ENCODE measurements around the gene CLK1. TPM values are rescaled to one million over a fixed set of nuclear protein-coding genes. Genes with fewer than 3 reads are reported as not detected.
"Not testable (repeated sequence)": the region's sequence is repeated elsewhere in the genome, so short reads cannot be mapped to it uniquely, and the experiment has no call there.

The CLK1 gene
- total RNA-seq, 1 donor from 2014 or later, result 99.2 TPM

DNA sequence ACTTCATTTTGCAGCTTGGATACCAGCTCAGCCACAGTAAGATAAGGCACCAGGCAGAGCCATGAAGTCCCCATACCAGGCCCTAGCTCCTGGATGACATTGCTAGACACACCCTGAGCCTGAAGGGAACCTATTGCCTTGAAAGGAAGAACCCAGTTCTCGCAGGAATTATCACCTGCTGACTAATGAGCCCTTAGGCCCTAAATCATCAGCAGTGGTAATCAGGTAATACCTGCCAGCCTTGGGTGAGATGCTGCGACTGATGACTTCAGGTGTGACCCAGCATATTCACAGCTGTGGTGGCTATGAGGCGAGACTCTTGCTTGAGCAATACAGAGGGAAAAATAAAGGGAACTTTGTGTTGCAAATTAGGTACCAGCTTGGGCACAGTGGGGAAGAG, 24.9 kb downstream of the CLK1 start:
- no peaks in the 10 kb centered on the region for H3K36me3 ChIP-seq (ENCODE audit: control insufficient read depth in 3 of 3, insufficient read depth in 3 of 3, low read length in 3 of 3)
- H3K27me3 ChIP-seq (ENCODE audit: control insufficient read depth in 3 of 3, insufficient read depth in 3 of 3, low read length in 3 of 3), result no peaks in the 10 kb centered on the region
- no peak overlapping the region for H3K9ac ChIP-seq (ENCODE audit: low read depth in 1 of 3, low read length in 3 of 3)
- H3K27ac ChIP-seq (ENCODE audit: low read depth, low read length), result no peak overlapping the region
- H3K4me1 ChIP-seq (ENCODE audit: control insufficient read depth in 3 of 3, insufficient read depth in 3 of 3, low read length in 3 of 3), result no peaks in the 10 kb centered on the region
- H3K9me3 ChIP-seq (ENCODE audit: control insufficient read depth in 3 of 3, low read length in 3 of 3), result peaks cover 0 to 5% (median 0%) of the 10 kb centered on the region in 3 donors
- H3K4me3 ChIP-seq (ENCODE audit: low read length in 3 of 3), result no peak overlapping the region

DNA sequence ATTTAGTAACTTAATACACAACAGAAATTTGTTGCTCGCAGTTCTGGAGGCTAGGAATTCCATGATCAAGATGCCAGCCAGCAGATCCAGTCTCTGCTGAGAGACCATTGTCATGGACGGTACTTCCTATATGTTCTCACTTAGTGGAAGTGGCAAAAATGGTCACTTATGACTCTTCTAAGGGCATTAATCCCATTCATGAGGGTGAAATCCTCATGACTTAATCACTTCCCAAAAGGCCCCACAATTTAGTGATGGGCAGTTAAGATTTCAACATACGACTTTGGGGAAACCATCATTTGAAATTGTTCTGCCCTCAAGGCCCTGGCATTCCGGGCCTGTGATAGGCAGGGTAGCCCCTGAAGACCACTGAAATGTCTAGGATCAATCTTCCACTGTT, 29.8 kb downstream of the CLK1 start:
- H3K9ac ChIP-seq (ENCODE audit: low read depth in 1 of 3, low read length in 3 of 3), result no peak overlapping the region
- no peaks in the 10 kb centered on the region for H3K27me3 ChIP-seq (ENCODE audit: control insufficient read depth in 3 of 3, insufficient read depth in 3 of 3, low read length in 3 of 3)
- H3K4me3 ChIP-seq (ENCODE audit: low read length in 3 of 3), result no peak overlapping the region
- H3K36me3 ChIP-seq (ENCODE audit: control insufficient read depth in 3 of 3, insufficient read depth in 3 of 3, low read length in 3 of 3), result no peaks in the 10 kb centered on the region
- H3K4me1 ChIP-seq (ENCODE audit: control insufficient read depth in 3 of 3, insufficient read depth in 3 of 3, low read length in 3 of 3), result no peaks in the 10 kb centered on the region
- no peak overlapping the region for H3K27ac ChIP-seq (ENCODE audit: low read depth, low read length)
- peaks cover 0 to 5% (median 0%) of the 10 kb centered on the region in 3 donors for H3K9me3 ChIP-seq (ENCODE audit: control insufficient read depth in 3 of 3, low read length in 3 of 3)

DNA sequence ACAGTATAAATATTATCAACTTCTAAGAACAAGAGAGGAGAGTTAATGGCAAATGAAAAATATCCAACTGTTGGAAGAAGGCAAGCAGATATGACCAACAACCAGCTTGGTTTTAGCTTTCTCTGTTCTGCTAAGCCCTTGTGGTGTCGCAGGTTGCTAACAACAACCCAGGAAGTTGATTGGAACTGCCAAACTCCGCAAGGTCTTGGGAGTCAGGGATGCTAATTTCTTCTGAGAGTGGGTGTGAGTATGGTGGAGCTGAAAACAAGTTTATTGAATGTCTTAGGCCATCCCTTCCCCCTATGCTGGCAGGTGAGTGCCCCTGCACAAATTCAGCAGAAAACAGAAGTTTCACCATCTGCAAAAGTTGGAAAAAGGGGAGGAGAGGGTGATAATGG, 35.2 kb downstream of the CLK1 start:
- H3K27ac ChIP-seq (ENCODE audit: low read depth, low read length), result no peak overlapping the region

DNA sequence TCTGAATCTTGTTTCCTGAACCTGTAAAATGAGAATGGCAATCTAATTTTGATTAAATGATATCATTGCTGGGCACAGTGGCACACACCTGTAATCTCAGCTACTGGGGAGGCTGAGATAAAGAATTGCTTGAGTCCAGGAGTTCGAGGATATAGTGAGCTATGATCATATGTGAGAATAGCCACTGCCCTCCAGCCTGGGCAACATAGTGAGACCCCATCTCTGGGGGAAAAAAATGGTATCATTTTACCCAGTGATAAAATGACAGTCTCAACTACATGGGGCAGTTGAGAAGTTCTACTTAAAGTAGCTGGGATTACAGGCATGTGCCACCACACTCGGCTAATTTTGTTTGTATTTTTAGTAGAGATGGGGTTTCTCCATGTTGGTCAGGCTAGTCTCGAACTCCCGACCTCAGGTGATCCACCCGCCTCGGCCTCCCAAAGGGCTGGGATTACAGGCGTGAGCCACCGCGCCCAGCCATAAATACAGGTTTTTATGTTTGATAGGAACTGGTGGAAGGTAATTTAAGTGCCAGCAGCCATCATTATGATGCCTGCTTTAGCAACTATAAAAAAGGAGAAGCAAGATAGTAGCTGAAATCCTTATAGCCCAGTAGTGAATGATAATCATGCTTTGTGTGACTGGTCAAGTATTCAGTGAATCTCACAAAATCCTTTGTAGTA, 35.7 kb downstream of the CLK1 start:
- H3K9me3 ChIP-seq (ENCODE audit: control insufficient read depth in 3 of 3, low read length in 3 of 3), result no peaks in the 10 kb centered on the region
- no peak overlapping the region for H3K27ac ChIP-seq (ENCODE audit: low read depth, low read length)
- H3K36me3 ChIP-seq (ENCODE audit: control insufficient read depth in 3 of 3, insufficient read depth in 3 of 3, low read length in 3 of 3), result peaks cover 0 to 4% (median 0%) of the 10 kb centered on the region in 3 donors
- peaks cover 0 to 4% (median 0%) of the 10 kb centered on the region in 3 donors for H3K4me1 ChIP-seq (ENCODE audit: control insufficient read depth in 3 of 3, insufficient read depth in 3 of 3, low read length in 3 of 3)
- no peak overlapping the region for H3K9ac ChIP-seq (ENCODE audit: low read depth in 1 of 3, low read length in 3 of 3)
- H3K27me3 ChIP-seq (ENCODE audit: control insufficient read depth in 3 of 3, insufficient read depth in 3 of 3, low read length in 3 of 3), result no peaks in the 10 kb centered on the region
- H3K4me3 ChIP-seq (ENCODE audit: low read length in 3 of 3), result no peak overlapping the region

More for the DNA sequence above, 35.2 kb downstream of the CLK1 start:
- Histone ChIP-seq H3K27me3 (ENCODE audit: control insufficient read depth in 3 of 3, insufficient read depth in 3 of 3, low read length in 3 of 3) (no peaks in the 10 kb centered on the region), H3K9me3 (ENCODE audit: control insufficient read depth in 3 of 3, low read length in 3 of 3) (no peaks in the 10 kb centered on the region), H3K4me1 (ENCODE audit: control insufficient read depth in 3 of 3, insufficient read depth in 3 of 3, low read length in 3 of 3) (peaks cover 0 to 4% (median 0%) of the 10 kb centered on the region in 3 donors), H3K4me3 (ENCODE audit: low read length in 3 of 3) (no peak overlapping the region), H3K36me3 (ENCODE audit: control insufficient read depth in 3 of 3, insufficient read depth in 3 of 3, low read length in 3 of 3) (no peaks in the 10 kb centered on the region), H3K9ac (ENCODE audit: low read depth in 1 of 3, low read length in 3 of 3) (no peak overlapping the region)

DNA sequence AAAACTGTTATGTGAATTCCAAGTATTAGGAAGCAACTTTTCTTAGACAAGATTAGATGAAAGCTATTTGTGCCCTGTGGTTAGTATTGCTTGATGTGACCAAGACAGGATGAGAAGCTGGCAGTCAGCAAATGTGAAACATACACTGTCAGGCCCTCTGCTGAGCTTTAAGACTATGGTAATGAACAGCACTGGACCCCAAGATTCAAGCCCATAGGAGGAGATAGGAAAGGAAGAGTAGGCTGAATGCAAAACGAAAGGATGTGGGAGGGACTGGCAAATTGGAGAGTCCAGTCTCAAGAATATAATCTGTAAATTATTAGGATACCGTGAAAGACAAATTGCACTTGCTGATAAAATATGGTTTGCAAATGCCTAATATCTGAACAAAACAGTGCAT, 36.4 kb downstream of the CLK1 start:
- H3K36me3 ChIP-seq (ENCODE audit: control insufficient read depth in 3 of 3, insufficient read depth in 3 of 3, low read length in 3 of 3), result peaks cover 0 to 4% (median 0%) of the 10 kb centered on the region in 3 donors
- no peak overlapping the region for H3K4me3 ChIP-seq (ENCODE audit: low read length in 3 of 3)
- H3K4me1 ChIP-seq (ENCODE audit: control insufficient read depth in 3 of 3, insufficient read depth in 3 of 3, low read length in 3 of 3), result peaks cover 0 to 4% (median 0%) of the 10 kb centered on the region in 3 donors

DNA sequence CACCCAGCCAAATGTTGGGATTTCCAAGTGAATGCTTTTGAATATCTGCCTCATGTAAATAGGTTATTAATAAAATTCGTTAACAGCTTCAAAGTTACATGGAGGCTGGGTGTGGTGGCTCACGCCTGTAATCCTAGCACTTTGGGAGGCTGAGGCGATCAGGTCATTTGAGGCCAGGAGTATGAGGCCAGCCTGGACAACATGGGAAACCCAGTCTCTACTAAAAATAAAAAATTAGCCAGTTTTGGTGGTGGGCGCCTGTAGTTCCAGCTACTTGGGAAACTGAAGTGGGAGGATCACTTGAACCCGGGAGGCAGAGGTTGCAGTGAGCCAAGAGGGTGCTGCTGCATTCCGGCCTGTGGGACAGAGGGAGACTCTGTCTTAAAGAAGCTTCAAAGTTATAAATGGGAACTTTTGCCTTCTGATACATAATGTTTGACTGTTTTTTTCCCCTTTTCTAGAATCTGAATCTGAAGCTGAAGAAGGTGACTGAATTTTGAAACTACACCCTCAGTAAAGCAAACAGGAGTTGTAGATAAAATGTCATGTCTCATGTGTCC, 42.7 kb downstream of the CLK1 start:
- no peak overlapping the region for H3K4me3 ChIP-seq (ENCODE audit: low read length in 3 of 3)
- H3K9ac ChIP-seq (ENCODE audit: low read depth in 1 of 3, low read length in 3 of 3), result no peak overlapping the region
- no peaks in the 10 kb centered on the region for H3K4me1 ChIP-seq (ENCODE audit: control insufficient read depth in 3 of 3, insufficient read depth in 3 of 3, low read length in 3 of 3)
- peaks cover 35 to 52% (median 48%) of the 10 kb centered on the region in 3 donors for H3K36me3 ChIP-seq (ENCODE audit: control insufficient read depth in 3 of 3, insufficient read depth in 3 of 3, low read length in 3 of 3)
- H3K9me3 ChIP-seq (ENCODE audit: control insufficient read depth in 3 of 3, low read length in 3 of 3), result no peaks in the 10 kb centered on the region
- H3K27ac ChIP-seq (ENCODE audit: low read depth, low read length), result no peak overlapping the region
- H3K27me3 ChIP-seq (ENCODE audit: control insufficient read depth in 3 of 3, insufficient read depth in 3 of 3, low read length in 3 of 3), result no peaks in the 10 kb centered on the region

More for the DNA sequence above, 36.4 kb downstream of the CLK1 start:
- Histone ChIP-seq H3K27me3 (ENCODE audit: control insufficient read depth in 3 of 3, insufficient read depth in 3 of 3, low read length in 3 of 3) (no peaks in the 10 kb centered on the region), H3K27ac (ENCODE audit: low read depth, low read length) (no peak overlapping the region), H3K9ac (ENCODE audit: low read depth in 1 of 3, low read length in 3 of 3) (no peak overlapping the region), H3K9me3 (ENCODE audit: control insufficient read depth in 3 of 3, low read length in 3 of 3) (no peaks in the 10 kb centered on the region)

DNA sequence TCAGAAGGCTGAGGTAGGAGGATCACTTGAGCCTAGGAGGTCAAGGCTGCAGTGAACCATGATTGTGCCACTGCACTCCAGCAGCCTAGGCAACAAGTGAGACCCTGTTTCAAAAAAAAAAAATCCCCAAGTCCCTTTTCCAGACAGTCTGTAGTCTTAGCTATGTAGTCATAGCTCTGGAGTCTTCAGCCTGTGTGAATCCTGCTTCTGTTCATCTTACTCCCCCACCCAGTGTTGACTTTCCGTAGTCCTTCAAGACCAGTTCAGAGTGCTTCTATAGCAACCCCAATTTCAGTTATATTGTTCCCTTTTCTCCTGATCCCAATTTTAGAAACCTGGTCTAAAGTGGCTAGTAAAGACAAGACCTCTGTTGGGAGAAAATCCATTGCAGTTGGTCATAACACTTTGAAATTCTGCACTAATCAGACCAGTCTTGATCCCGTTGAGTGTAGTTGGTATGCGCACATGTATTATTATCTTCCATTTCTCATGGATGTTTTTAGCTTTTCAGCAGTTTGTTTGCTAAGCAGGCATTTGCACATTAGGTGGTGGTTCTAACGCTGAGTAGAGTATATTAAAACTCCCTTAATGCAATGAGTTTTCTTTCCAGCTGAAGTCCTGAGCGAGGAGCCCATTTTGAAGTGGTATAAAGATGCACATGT, 43.8 kb downstream of the CLK1 start:
- Histone ChIP-seq H3K4me1 (ENCODE audit: control insufficient read depth in 3 of 3, insufficient read depth in 3 of 3, low read length in 3 of 3) (no peaks in the 10 kb centered on the region), H3K4me3 (ENCODE audit: low read length in 3 of 3) (no peak overlapping the region), H3K27ac (ENCODE audit: low read depth, low read length) (no peak overlapping the region), H3K36me3 (ENCODE audit: control insufficient read depth in 3 of 3, insufficient read depth in 3 of 3, low read length in 3 of 3) (peaks cover 44 to 63% (median 58%) of the 10 kb centered on the region in 3 donors), H3K9ac (ENCODE audit: low read depth in 1 of 3, low read length in 3 of 3) (no peak overlapping the region), H3K9me3 (ENCODE audit: control insufficient read depth in 3 of 3, low read length in 3 of 3) (no peaks in the 10 kb centered on the region), H3K27me3 (ENCODE audit: control insufficient read depth in 3 of 3, insufficient read depth in 3 of 3, low read length in 3 of 3) (no peaks in the 10 kb centered on the region)

DNA sequence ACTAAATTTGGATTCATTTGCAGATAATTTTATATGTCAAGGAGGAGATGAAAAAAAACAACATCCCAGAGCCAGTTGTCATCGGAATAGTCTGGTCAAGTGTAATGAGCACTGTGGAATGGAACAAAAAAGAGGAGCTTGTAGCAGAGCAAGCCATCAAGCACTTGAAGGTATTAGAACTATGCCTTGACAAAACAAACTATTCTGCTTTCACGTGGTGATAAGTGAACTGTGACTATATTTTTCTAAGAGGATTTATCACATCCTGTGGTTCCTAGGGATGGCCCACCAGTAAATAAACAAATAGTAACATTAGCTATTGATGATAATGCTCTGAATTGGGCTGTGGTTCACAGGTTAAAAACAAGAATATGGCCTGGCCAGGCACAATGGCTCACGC, 45.7 kb downstream of the CLK1 start:
- Histone ChIP-seq H3K4me1 (ENCODE audit: control insufficient read depth in 3 of 3, insufficient read depth in 3 of 3, low read length in 3 of 3) (peaks cover 10 to 13% (median 11%) of the 10 kb centered on the region in 3 donors), H3K36me3 (ENCODE audit: control insufficient read depth in 3 of 3, insufficient read depth in 3 of 3, low read length in 3 of 3) (peaks cover 54 to 75% (median 74%) of the 10 kb centered on the region in 3 donors)
- H3K27me3 ChIP-seq (ENCODE audit: control insufficient read depth in 3 of 3, insufficient read depth in 3 of 3, low read length in 3 of 3); H3K4me3 ChIP-seq (ENCODE audit: low read length in 3 of 3); H3K27ac ChIP-seq (ENCODE audit: low read depth, low read length); H3K9ac ChIP-seq (ENCODE audit: low read depth in 1 of 3, low read length in 3 of 3); H3K9me3 ChIP-seq (ENCODE audit: control insufficient read depth in 3 of 3, low read length in 3 of 3): not testable (repeated sequence)

DNA sequence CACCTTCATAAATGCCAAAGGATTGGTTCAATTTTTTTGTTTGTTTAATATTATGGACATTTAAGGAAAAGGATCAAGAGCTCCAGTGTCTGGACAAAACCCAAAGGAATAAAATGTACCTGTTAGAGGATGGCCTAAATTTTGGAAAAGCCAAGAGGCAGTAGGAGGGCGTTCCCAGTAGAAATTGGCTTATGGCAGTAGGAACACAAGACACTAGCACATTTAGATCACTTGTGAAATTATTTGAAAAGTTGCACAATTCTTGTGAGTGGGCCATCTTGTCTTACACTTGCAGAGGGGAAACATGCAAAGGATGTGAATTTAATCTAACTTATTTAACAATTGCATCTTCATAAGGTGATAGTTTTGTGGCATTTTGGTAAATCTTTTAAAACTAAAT, 49.5 kb downstream of the CLK1 start:
- Histone ChIP-seq H3K4me3 (ENCODE audit: low read length in 3 of 3) (no peak overlapping the region), H3K27me3 (ENCODE audit: control insufficient read depth in 3 of 3, insufficient read depth in 3 of 3, low read length in 3 of 3) (no peaks in the 10 kb centered on the region), H3K4me1 (ENCODE audit: control insufficient read depth in 3 of 3, insufficient read depth in 3 of 3, low read length in 3 of 3) (peaks cover 28 to 34% (median 29%) of the 10 kb centered on the region in 3 donors), H3K9ac (ENCODE audit: low read depth in 1 of 3, low read length in 3 of 3) (peak overlapping the region in 1 of 3 donors; percentile 25), H3K27ac (ENCODE audit: low read depth, low read length) (no peak overlapping the region), H3K36me3 (ENCODE audit: control insufficient read depth in 3 of 3, insufficient read depth in 3 of 3, low read length in 3 of 3) (peaks cover 40 to 56% (median 56%) of the 10 kb centered on the region in 3 donors), H3K9me3 (ENCODE audit: control insufficient read depth in 3 of 3, low read length in 3 of 3) (no peaks in the 10 kb centered on the region)

DNA sequence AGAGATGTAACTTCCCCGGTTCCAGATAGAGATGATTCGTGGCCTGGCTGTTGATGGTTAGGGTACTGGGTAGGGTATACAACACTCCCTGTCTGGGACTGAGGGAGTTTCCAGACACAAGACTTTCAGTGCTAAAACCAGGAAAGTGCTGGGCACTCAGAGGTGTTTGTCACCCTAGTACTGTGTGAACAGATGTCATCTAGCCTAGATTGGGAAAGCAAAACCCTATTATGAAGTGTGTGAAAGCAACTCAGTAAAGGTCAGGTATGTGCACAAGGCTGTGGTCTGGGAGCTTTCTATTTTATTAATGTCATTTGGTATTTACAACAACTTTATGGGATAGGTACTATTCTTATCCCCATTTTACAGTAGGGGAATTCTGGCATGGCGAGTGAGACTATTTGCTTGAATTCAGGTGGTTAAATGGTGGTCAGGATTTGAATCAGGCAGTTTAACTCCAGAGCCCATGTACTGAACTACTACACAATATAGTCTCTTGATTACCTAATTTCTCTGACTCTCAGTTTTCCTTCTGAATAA, 50.1 kb downstream of the CLK1 start:
- peak overlapping the region in 2 of 3 donors; percentile 93 to 95 for H3K9ac ChIP-seq (ENCODE audit: low read depth in 1 of 3, low read length in 3 of 3)
- H3K4me1 ChIP-seq (ENCODE audit: control insufficient read depth in 3 of 3, insufficient read depth in 3 of 3, low read length in 3 of 3), result peaks cover 28 to 34% (median 29%) of the 10 kb centered on the region in 3 donors
- H3K36me3 ChIP-seq (ENCODE audit: control insufficient read depth in 3 of 3, insufficient read depth in 3 of 3, low read length in 3 of 3), result peaks cover 36 to 51% (median 51%) of the 10 kb centered on the region in 3 donors
- no peaks in the 10 kb centered on the region for H3K27me3 ChIP-seq (ENCODE audit: control insufficient read depth in 3 of 3, insufficient read depth in 3 of 3, low read length in 3 of 3)
- no peak overlapping the region for H3K27ac ChIP-seq (ENCODE audit: low read depth, low read length)
- H3K4me3 ChIP-seq (ENCODE audit: low read length in 3 of 3), result no peak overlapping the region
- no peaks in the 10 kb centered on the region for H3K9me3 ChIP-seq (ENCODE audit: control insufficient read depth in 3 of 3, low read length in 3 of 3)

All from skeletal muscle tissue (tissue), 4 donors.